ENCODE measurements around the gene CFAP58.

The CFAP58 gene

GRCh38 chr10:104380336-104380735 lies 26.7 kb downstream of the CFAP58 start:
- DNase-seq = no peak

DNA sequence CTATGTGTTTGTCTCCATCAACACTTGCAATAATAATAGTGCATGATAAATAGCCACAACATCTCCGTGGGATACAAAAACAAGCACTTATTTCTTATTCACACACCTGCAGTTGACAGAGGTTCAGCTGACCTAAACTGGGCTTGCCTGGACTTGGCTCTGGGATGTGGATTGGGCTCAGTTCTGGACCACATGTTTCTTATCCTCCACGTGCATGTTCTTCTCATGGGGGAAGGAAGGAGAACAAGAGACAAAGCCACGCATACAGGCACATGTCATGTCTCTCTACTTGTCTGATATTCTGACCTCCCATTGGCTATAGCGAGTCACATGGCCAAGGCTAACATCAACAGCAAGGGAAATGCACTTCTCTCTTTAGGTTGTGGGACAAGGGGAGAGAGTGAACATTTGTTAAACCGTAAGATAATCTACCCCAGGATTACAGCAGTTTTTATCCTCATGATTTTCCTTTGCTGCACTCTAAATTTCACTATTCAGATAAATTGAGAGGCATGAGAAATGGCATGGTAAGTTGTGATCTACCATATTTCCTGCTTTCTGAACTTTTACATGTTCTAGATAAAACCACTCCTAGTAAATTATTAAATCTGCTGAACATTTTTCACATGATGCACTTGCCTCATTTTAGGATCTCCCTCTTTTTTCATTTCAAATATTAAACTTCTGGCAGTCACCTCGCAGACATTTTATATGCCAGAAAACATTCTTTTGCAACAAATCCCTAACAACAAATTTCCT lies 33.7 kb downstream of the CFAP58 start:
- DNase-seq = no peak

DNA sequence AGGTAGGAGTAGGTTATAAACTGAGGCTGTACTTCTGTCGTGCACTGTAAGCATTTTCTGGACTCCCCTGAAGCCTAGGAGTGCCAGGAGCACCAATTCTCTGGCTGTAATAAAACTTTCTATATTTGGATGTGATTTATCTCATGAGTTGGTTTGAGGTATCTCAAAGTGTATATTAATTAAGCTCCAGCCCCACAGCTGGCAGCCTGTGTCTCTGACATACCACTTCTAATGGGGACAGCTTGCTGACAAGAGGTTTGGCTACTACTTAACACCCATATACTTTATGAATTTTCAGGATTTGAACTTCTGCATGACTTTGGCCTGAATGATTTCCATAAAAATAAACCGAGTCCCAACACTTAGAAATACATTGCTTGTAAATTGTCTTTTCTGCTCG lies 35.2 kb downstream of the CFAP58 start:
- no peak for DNase-seq

DNA sequence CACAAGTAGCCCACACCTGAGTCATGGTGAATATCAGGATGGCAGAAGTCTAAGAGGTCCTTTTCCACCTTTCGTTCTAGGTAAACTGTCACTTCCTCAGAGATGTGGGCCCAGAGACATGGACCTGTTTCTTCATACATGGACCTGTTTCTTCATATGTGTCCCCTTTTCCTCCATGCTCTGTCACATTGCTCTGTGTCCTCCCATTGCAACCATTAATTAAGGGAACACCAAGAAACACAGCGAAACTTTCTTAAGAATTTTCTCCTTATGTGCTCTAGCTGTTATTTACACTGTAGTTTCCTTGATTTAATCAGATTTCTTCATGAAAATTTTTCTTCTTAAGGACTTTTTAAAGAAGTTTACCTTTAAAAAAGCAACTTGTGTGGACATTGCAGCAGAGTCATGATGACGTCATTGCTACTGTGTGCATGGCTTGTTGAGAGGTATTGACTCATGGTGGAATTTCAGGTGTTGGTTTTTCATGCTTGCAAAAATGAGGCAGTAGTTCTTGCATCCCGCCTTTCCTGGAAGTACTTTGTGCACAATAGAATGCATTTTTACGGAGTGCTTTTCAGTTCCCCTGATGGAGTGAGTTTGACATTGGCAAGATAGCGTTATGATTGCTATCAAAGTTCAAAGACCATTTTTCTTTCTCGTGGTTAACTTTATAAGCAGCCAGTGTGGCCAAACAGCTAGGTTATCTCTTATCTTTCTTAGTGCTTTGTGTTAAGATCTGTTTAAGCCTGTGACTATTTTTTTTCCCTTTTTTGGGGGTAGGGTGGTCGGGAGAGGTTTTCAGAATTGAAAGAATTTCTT lies 37.7 kb downstream of the CFAP58 start:
- no peak for DNase-seq

GRCh38 chr10:104391969-104392296 lies 38.3 kb downstream of the CFAP58 start:
- no peak for DNase-seq

DNA sequence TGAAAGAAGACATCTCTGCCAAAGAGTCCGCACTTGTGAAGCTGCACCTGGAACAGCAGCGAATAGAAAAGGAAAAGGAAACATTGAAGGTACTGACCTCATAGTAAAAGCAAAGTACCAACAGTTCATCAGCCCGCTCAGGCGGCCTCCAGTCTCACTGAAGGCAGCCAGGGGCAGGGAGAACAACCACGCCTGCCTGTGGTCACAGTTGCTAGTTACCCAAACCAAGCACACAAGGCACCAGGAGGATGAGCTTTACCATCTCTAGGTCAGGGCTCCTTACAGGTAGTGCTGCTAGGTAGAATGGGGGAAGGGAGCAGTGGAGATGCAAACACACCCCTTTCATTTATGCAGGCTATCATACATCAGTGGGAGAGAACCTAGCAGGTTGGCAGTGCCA lies 39.8 kb downstream of the CFAP58 start:
- no peak for DNase-seq

DNA sequence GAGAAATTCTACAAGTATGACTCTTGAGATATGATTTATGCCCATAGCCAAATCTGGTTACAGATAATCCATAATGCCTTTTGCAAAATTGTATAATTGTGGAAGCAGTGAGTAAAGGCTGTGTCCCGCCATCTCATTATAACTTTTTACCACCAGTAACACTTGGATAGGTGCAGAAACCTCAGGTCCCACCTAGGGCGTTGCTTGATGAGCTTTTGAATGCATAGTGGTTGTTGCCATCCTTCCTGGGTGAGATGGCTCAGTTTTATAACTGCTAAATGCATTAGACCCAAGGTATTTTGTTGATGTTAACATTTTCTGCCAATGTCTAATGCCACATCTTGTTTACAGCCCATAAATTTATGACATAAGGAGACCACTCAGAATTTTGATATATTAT lies 42.9 kb downstream of the CFAP58 start:
- no peak for DNase-seq

DNA sequence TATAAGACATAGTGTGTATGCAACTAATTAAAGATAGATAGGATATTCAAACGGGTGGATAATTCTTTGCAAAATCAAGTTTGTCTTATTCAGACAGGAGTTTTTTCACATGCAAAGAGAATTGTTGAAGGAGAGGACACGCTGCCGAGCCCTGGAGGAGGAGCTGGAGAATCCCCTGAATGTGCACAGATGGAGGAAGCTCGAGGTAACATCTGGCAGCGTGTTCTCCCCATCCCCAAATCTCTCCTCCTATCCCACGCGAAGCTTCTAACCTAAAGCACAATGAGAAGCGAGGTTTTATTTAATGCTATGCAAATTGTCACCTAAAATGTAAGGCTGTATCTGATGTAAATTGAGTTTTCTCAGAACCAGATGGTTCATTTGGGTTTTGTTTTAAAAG lies 50.0 kb downstream of the CFAP58 start:
- no peak for DNase-seq

DNA sequence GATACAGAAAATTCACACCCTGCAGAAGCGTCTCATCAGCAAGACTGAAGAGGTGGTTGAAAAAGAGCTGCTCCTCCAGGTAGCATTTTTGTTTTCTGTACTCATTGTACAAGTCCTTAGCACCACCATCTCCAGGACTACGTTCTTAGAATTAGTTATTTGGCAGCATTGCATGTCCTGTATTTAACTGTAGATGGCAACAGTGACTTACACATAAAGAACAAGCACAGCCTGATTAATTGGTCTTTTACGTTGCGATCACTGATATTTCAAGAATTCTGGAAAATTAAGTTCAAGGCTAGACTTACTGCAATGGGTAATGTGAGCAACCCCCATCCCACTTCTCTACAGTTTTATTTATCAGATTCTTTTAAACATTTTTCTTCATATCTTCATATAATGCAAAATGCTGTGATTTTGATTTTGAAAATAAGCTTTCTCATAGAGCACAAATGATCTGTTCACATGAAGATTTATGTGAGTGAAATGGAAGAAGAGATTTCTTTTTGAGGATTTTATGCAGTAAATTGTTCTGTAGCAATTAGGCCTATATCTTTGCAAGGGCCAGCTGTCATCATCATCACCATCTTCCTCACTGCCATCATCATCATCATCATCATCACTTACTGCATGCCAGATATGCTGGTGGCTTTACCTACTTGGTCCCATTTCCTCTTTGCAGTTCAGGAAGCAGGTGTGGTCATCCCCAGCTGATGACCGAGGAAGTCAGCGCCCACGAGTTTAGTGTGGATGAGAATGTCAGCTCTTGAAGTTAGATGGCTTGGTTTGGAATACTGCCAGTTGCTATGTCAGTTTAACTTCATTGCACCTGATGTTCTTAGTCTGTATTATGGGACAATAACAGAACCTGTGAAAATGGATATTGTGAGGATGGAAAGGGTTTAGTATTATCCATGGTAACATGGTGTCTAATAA lies 53.4 kb downstream of the CFAP58 start:
- no peak for DNase-seq

DNA sequence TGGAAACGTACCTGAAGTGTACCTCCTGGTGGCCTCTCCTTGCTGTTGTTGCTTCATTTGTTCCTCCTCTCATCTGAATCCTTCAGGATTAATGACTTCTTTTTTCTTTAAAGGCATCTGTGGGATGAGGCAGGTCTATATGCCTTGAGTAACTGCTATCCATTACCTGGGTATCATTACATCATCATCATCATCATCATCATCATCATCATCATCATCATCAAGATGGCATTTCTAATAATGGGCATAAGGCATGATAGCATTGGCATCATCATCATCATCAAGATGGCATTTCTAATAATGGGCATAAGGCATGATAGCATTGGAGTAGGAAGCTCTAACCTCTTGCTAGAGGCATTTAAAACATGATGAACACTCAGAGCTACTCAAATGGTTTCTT lies 59.9 kb downstream of the CFAP58 start:
- no peak for DNase-seq

GRCh38 chr10:104415526-104416165 lies 62.0 kb downstream of the CFAP58 start:
- DNase-seq = no peak

GRCh38 chr10:104416851-104417250 lies 63.2 kb downstream of the CFAP58 start:
- no peak for DNase-seq

DNA sequence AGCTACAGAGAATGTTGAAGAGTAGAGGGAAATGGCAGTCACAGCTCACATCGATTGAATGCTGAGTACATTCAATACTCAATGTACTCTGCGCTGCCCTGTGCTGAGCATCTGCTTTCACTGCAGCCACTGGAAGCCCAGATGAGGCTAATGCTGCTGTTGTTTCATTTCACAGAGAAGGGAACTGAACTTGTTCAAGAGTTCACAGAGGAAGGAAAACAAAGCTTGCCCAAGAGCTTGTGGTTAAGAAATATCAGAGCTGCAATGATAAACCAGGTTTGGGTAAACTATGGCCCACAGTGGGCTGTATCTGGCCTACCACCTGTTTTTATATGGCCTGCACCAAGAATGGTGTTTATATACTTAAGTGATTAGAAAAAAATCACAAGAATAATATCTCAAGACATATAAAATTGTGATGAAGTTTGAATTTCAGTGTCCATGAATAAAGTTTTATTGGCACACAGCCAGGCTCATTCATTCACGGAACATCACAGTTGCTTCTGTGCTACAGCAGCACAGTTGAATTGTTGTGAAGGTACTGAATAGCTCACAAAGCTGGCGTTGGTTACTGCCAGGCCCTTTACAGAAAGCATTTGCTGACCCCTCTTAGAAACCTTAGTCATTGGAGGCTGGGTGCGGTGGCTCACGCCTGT lies 64.1 kb downstream of the CFAP58 start:
- no peak for DNase-seq

GRCh38 chr10:104424719-104425118 lies 71.1 kb downstream of the CFAP58 start:
- no peak for DNase-seq

DNA sequence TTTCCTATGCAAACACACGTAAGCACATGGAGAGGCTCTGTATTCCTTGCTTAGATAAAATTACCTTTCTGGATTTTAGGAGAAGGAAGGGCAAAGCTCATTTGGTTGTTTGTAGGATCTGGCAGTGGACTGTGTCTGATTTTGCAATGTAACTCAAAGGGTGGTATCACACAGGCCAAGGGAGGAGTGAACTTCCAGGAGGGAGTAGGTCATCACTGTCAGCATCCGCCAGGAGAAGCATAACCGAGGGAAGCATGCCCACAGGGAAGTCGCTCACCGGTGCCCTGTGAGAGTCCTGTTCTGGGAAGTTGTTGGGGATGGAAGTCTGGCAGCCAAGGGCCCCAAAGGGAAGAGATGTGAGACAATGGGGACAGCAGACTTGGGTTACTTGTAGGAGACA lies 74.4 kb downstream of the CFAP58 start:
- no peak for DNase-seq

DNA sequence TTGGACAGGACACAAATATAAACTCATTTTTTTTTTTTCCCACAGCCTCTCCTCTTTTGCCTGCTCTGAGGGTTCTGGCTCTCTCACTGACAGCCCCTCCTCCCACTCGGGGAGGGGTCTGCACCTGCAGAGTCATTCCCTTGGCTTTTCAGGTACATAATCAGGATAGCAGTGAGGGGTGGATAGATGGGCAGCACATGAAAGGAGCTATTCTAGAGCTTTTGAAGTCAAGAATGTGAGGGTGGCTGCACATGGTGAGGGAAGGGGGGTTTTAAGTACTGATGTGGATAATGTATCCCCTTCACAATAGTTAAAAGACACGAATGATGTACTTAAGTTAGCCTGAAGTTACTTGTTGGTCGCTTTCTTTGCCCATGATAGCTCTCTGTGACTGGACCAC lies 76.2 kb downstream of the CFAP58 start:
- no peak for DNase-seq

- no peak for DNase-seq
Observed at GRCh38 chr10:104430360-104430759, 76.7 kb downstream of the CFAP58 start.

DNA sequence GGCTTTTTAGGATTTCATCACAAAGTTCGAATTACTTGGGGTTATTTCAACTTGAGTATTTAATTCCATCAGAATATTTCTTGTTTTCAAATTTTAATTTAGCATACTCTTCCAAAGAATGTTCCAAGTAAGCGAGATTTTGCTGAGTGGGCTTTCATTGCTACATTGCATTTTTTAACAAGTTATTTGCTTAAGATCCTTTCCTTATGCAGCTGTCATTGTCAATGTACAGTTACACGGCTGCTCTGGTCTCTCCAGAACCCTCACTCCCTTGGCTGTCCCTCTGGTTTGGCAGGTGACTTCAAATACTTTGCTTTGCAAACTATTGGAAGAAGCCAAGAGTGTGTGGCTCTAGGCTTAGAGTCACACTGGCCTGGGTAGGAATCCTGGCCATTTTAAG lies 80.0 kb downstream of the CFAP58 start:
- DNase-seq = no peak

DNA sequence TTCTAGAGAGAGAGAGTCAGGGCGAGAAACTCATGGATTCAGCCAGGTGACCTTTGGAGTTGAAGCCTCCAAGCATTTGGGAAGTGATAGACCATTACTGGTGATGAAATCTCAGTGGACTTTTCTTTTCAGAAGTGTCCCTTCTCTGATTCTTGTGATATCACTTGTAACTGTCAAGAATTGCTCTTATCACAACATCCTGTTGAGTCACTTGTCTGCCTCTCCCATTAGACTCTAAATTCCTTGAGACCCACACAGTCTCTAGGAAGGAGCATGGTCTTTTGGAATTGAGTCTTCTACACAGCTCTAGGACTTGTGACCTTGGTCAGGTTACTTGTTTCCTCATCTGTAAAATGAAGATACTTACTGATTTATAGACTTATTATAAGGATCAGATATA lies 81.0 kb downstream of the CFAP58 start:
- DNase-seq = no peak

DNA sequence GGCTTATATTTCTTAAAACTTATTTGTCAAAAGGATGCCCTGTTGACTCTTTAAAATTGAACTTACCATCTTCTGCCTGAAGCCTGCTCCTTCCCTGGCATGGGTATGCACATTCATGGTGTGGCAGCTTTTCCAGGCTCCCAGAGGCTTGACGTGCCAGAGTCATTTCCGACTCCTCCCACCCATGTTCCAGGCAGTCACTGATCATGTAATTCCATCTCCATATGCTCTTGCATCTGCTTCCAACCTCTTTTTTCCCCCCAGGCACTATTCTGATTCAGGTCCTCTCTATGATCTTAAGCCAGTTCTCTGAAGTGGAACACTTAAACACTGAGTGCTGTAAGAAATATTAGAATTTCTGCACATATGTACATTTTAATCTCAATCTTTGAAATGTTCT lies 82.2 kb downstream of the CFAP58 start:
- DNase-seq = no peak

DNA sequence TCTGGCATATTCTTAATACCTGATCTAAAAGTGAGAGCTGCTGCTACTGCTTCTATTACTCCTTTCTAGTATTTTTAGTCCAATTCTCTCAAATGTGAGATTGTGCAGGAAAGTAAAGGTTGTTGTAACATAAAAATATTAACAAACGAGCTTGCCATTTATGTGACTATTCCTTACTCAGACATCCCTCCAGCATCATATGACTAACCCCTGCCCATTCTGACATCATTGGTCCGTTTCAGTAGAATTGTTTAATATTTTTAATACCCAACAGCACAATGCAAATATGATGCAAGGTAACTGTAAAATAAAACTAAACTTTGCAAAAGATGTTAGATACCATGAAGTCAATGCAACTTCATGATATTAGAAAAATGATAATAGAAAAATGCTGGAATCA lies 83.6 kb downstream of the CFAP58 start:
- DNase-seq = no peak

- DNase-seq = no peak
Observed at GRCh38 chr10:104440221-104440620, 86.6 kb downstream of the CFAP58 start.
